ENCODE measurements around the gene PRSS53.

The PRSS53 gene

GRCh38 chr16:31093132-31093703 lies 4.5 kb upstream of the PRSS53 start:
- peak; percentile 52 for DNase-seq

GRCh38 chr16:31092330-31092729 lies 3.6 kb upstream of the PRSS53 start:
- DNase-seq = no peak

GRCh38 chr16:31090540-31090939 lies 1.8 kb upstream of the PRSS53 start:
- no peak for DNase-seq

- no peak for DNase-seq
These were observed 456 bp upstream of the PRSS53 start for GRCh38 chr16:31089199-31089598.

GRCh38 chr16:31087971-31088370 lies 772 bp downstream of the PRSS53 start:
- DNase-seq = no peak

- no peak for DNase-seq
These were observed 1.3 kb downstream of the PRSS53 start for GRCh38 chr16:31087481-31087880.

GRCh38 chr16:31086629-31086906 lies 2.2 kb downstream of the PRSS53 start:
- DNase-seq = no peak

GRCh38 chr16:31085873-31086628 lies 2.7 kb downstream of the PRSS53 start:
- no peak for DNase-seq

- no peak for DNase-seq
These were observed 3.3 kb downstream of the PRSS53 start for GRCh38 chr16:31085411-31085810.

GRCh38 chr16:31084584-31085302 lies 4.0 kb downstream of the PRSS53 start:
- DNase-seq = no peak

GRCh38 chr16:31083981-31084380 lies 4.8 kb downstream of the PRSS53 start:
- DNase-seq = no peak

- no peak for DNase-seq
These were observed 5.2 kb downstream of the PRSS53 start for GRCh38 chr16:31083556-31083955.

- no peak for DNase-seq
These were observed 5.7 kb downstream of the PRSS53 start for GRCh38 chr16:31083081-31083480.

- DNase-seq = no peak
These were observed 6.2 kb downstream of the PRSS53 start for GRCh38 chr16:31082368-31083045.

GRCh38 chr16:31081428-31082351 lies 7.1 kb downstream of the PRSS53 start:
- no peak for DNase-seq

- DNase-seq = no peak
These were observed 7.9 kb downstream of the PRSS53 start for GRCh38 chr16:31080756-31081419.

- no peak for DNase-seq
These were observed 8.6 kb downstream of the PRSS53 start for GRCh38 chr16:31080035-31080629.

GRCh38 chr16:31079342-31079944 lies 9.3 kb downstream of the PRSS53 start:
- DNase-seq = no peak

- DNase-seq = no peak
These were observed 10.0 kb downstream of the PRSS53 start for GRCh38 chr16:31078597-31079341.

Data from retina (tissue), 1 donor.